HG03066 (cell line): ENCODE results near the gene MAOB.

Experiments used
- ATAC-seq: cut with Tn5 transposase; IDR thresholded peaks from one replicate; pipeline ENCODE4 v1.9.1; 2021; ENCODE audit warnings: low read depth; ENCODE audit not compliant: unreplicated experiment

MAOB gene

GRCh38 chrX:43718956-43719355 is 163.3 kb downstream of the MAOB start:
- ATAC-seq, result no peak

- ATAC-seq, result no peak
Measured at GRCh38 chrX:43718546-43718945, 163.7 kb downstream of the MAOB start.

GRCh38 chrX:43718081-43718480 is 164.2 kb downstream of the MAOB start:
- ATAC-seq, result no peak

GRCh38 chrX:43717161-43717560 is 165.1 kb downstream of the MAOB start:
- no peak for ATAC-seq

GRCh38 chrX:43716696-43717095 is 165.6 kb downstream of the MAOB start:
- no peak for ATAC-seq
